ENCODE results near the gene SRMS. TPM values are rescaled to one million over a fixed set of nuclear protein-coding genes. Genes with fewer than 3 reads are reported as not detected.
"Not testable (repeated sequence)": the region's sequence is repeated elsewhere in the genome, so short reads cannot be mapped to it uniquely, and the experiment has no call there.

SRMS gene
- total and polyA plus RNA-seq, 2 donors (not counting 1 experiment from before 2014, with no cell fraction given) = 0.17 to 0.54 TPM

GRCh38 chr20:63572071-63572787 is 24.7 kb upstream of the SRMS start:
- ATAC-seq (ENCODE audit: low read depth) = no peak
- no peak for DNase-seq
- Histone ChIP-seq H3K27ac (ENCODE audit: low read length in 2 of 2) (no peak overlapping the region), H2AFZ (ENCODE audit: insufficient read depth, low read depth, low read length, poor library complexity, severe bottlenecking) (no peak overlapping the region), H3K9me3 (ENCODE audit: control extremely low read depth in 1 of 3, control insufficient read depth in 2 of 3, insufficient read depth in 1 of 3, low read length in 2 of 3) (peaks cover 0 to 1% (median 0%) of the 10 kb centered on the region in 3 donors), H3K27me3 (replicated peaks in 1 of 4; ENCODE audit: control extremely low read depth in 1 of 4, control insufficient read depth in 3 of 4, insufficient read depth in 4 of 4, low read length in 3 of 4) (no peaks in the 10 kb centered on the region), H3K9ac (ENCODE audit: low read length) (no peak overlapping the region), H4K20me1 (ENCODE audit: control insufficient read depth, insufficient read depth, low read length, poor library complexity, severe bottlenecking) (peaks cover 48% of the 10 kb centered on the region), H3K36me3 (replicated peaks in 1 of 2; ENCODE audit: control extremely low read depth in 1 of 2, control insufficient read depth in 1 of 2, extremely low read depth in 1 of 2, insufficient read depth in 2 of 2, low read length in 1 of 2) (peaks cover 0 to 13% of the 10 kb centered on the region in 2 experiments), H3K4me3 (ENCODE audit: control extremely low read depth in 1 of 5, extremely low read depth in 1 of 5, insufficient read depth in 1 of 5, low read depth in 2 of 5, low read length in 4 of 5) (no peak overlapping the region), H3K79me2 (ENCODE audit: control insufficient read depth, insufficient read depth, low read length) (peaks cover 28% of the 10 kb centered on the region), H3K4me2 (replicated peaks; ENCODE audit: low read depth, low read length, poor library complexity, severe bottlenecking) (peak overlapping the region; percentile 97), H3K4me1 (ENCODE audit: control insufficient read depth in 2 of 2, insufficient read depth in 2 of 2, low read length in 2 of 2) (peaks cover 41 to 59% of the 10 kb centered on the region in 2 donors)
- ChIA-PET CTCF (interaction anchor here (3.1 kb wide), 1 partner anchor 34 kb away, joined by 17 read pairs; no protein-coding TSS in a partner anchor), POLR2A (no interaction called here)
- TF ChIP-seq EZH2 (IDR thresholded peaks at IDR 0.05; ENCODE audit: borderline replicate concordance, insufficient read depth, low read depth, low read length, poor library complexity, severe bottlenecking) = no peak
- TF ChIP-seq CTCF (IDR thresholded peaks at IDR 0.05) = no peak
- Mint-ChIP-seq H3K4me1 (peaks cover 29% of the 10 kb centered on the region), H3K27ac (no peak overlapping the region), H3K4me3 (no peak overlapping the region), H3K9me3 (ENCODE audit: insufficient read depth) (no peaks in the 10 kb centered on the region), H3K27me3 (no peaks in the 10 kb centered on the region)
- intact Hi-C loops (cut with micrococcal nuclease) = no loop called here
- WGBS (ENCODE audit: insufficient coverage) = 93% methylated on average over 48 of the region's 48 CpGs

- H3K27ac ChIP-seq (ENCODE audit: low read length in 2 of 2); H3K4me2 ChIP-seq (replicated peaks; ENCODE audit: low read depth, low read length, poor library complexity, severe bottlenecking); intact Hi-C loops (cut with micrococcal nuclease); H3K4me3 Mint-ChIP-seq; H3K27ac Mint-ChIP-seq; H3K9me3 ChIP-seq (ENCODE audit: control extremely low read depth in 1 of 3, control insufficient read depth in 2 of 3, insufficient read depth in 1 of 3, low read length in 2 of 3); H3K4me3 ChIP-seq (ENCODE audit: control extremely low read depth in 1 of 5, extremely low read depth in 1 of 5, insufficient read depth in 1 of 5, low read depth in 2 of 5, low read length in 4 of 5); H2AFZ ChIP-seq (ENCODE audit: insufficient read depth, low read depth, low read length, poor library complexity, severe bottlenecking); H3K27me3 Mint-ChIP-seq; H3K9ac ChIP-seq (ENCODE audit: low read length); CTCF ChIA-PET; ATAC-seq (ENCODE audit: low read depth); DNase-seq; H3K27me3 ChIP-seq (replicated peaks in 1 of 4; ENCODE audit: control extremely low read depth in 1 of 4, control insufficient read depth in 3 of 4, insufficient read depth in 4 of 4, low read length in 3 of 4); H3K9me3 Mint-ChIP-seq (ENCODE audit: insufficient read depth): not testable (repeated sequence)
- H3K4me1 Mint-ChIP-seq = peaks cover 33% of the 10 kb centered on the region
- Histone ChIP-seq H3K36me3 (replicated peaks in 1 of 2; ENCODE audit: control extremely low read depth in 1 of 2, control insufficient read depth in 1 of 2, extremely low read depth in 1 of 2, insufficient read depth in 2 of 2, low read length in 1 of 2) (peaks cover 0 to 21% of the 10 kb centered on the region in 2 experiments), H3K4me1 (ENCODE audit: control insufficient read depth in 2 of 2, insufficient read depth in 2 of 2, low read length in 2 of 2) (peaks cover 48 to 67% of the 10 kb centered on the region in 2 donors), H4K20me1 (ENCODE audit: control insufficient read depth, insufficient read depth, low read length, poor library complexity, severe bottlenecking) (peaks cover 60% of the 10 kb centered on the region), H3K79me2 (ENCODE audit: control insufficient read depth, insufficient read depth, low read length) (peaks cover 28% of the 10 kb centered on the region)
- WGBS (ENCODE audit: insufficient coverage) = no CpG with 5 or more reads among the region's 11 CpGs
- POLR2A ChIA-PET = interaction anchor here (0.7 kb wide), 1 partner anchor 511 kb away, joined by 7 read pairs; no protein-coding TSS in a partner anchor
Observed at GRCh38 chr20:63571087-63571478, 23.5 kb upstream of the SRMS start.
